HepG2 (cell line): ENCODE measurements around the gene IQCH. TPM values are rescaled to one million over a fixed set of nuclear protein-coding genes. Genes with fewer than 3 reads are reported as not detected.

ENCODE experiments used
- ATAC-seq: fragments of 200-7000 bp; cut with Tn5 transposase; 3 replicates; pipeline ENCODE4 v1.9.1; 2020; ENCODE audit warnings: mild to moderate bottlenecking, moderate library complexity
- BruUV-seq: library from RNA; stranded (reverse); fragments of 400-500 nt; replicated peaks from 2 replicates; lab custom pipeline; 2021; lab: Mats Ljungman, UMichigan
- CTCF ChIA-PET: fragments of 300-600 bp; formaldehyde crosslinking; extraction: SDS; loops from one replicate; lab custom pipeline; 2021; ENCODE audit warnings: low total read pairs, inconsistent platforms, low intra/inter-chr PET ratio; lab: Yijun Ruan, JAX
- POLR2A ChIA-PET: fragments of 350-600 bp; sonication (Branson Sonifier 250); formaldehyde crosslinking; loops from one replicate; lab custom pipeline; 2020; ENCODE audit warnings: antibody characterized with exemption, inconsistent platforms; lab: Yijun Ruan, JAX
- DNase-seq: peaks from one replicate; pipeline ENCODE4 v3.0.0-alpha.2; 2015; ENCODE audit warnings: low spot score
- FAIRE-seq: peaks from 3 replicates; lab custom pipeline; 2011; peaks lifted over from hg19 to GRCh38; lab: Jason Lieb, UNC
- H2AFZ ChIP-seq: one replicate; pipeline ENCODE4 v1.6.1; 2011; ENCODE audit warnings: low read length, inconsistent platforms
- H3K27ac ChIP-seq: fragments of 300-600 bp; 3 replicates; pipeline ENCODE4 v1.8.0; 2011; ENCODE audit warnings: mixed run types, mild to moderate bottlenecking, mixed read lengths, low read length, inconsistent platforms; ENCODE audit not compliant: insufficient read depth; ENCODE audit errors: extremely low read length
- H3K27me3 ChIP-seq, 2 experiments: fragments of 200-600 bp in 1 of 2; 2 replicates in 1 of 2; 3 replicates in 1 of 2; pipeline versions ENCODE4 v1.6.0 to v1.8.0; 2011; ENCODE audit warnings: low read length in 2 of 2, mild to moderate bottlenecking in 2 of 2, moderate library complexity in 2 of 2, inconsistent platforms in 1 of 2; ENCODE audit not compliant: insufficient read depth in 2 of 2, control insufficient read depth in 1 of 2
- H3K36me3 ChIP-seq, 2 experiments: fragments of 200-600 bp in 1 of 2; replicated peaks in 1 of 2; 2 replicates in 1 of 2; 3 replicates in 1 of 2; pipeline versions ENCODE4 v1.5.1 to v1.8.0; 2011; ENCODE audit warnings: low read length in 2 of 2, inconsistent platforms in 1 of 2; ENCODE audit not compliant: insufficient read depth in 2 of 2, control insufficient read depth in 1 of 2
- H3K4me1 ChIP-seq: 2 replicates; pipeline ENCODE4 v1.5.1; 2012; ENCODE audit warnings: low read length, inconsistent platforms; ENCODE audit not compliant: insufficient read depth
- H3K4me2 ChIP-seq: 2 replicates; pipeline ENCODE4 v1.6.0; 2011; ENCODE audit warnings: low read depth, low read length, inconsistent platforms
- H3K4me3 ChIP-seq, 3 experiments: fragments of 200-600 bp in 1 of 3; sonication (generic), shearing (Covaris generic) in 1 of 3; replicated peaks in 1 of 3; 2 replicates each; pipeline ENCODE4 v1.5.1; 2011 to 2016; ENCODE audit warnings: low read length in 3 of 3, inconsistent platforms in 2 of 3, low read depth in 2 of 3, mild to moderate bottlenecking in 2 of 3, control low read depth in 1 of 3, mixed read lengths in 1 of 3; ENCODE audit not compliant: insufficient read depth in 1 of 3
- H3K79me2 ChIP-seq: one replicate; pipeline ENCODE4 v1.6.1; 2011; ENCODE audit warnings: low read length, inconsistent platforms; ENCODE audit not compliant: insufficient read depth
- H3K9ac ChIP-seq: 2 replicates; pipeline ENCODE4 v1.6.0; 2011; ENCODE audit warnings: mild to moderate bottlenecking, low read depth, low read length, inconsistent platforms; ENCODE audit not compliant: insufficient read depth
- H3K9me3 ChIP-seq: 2 replicates; pipeline ENCODE4 v1.5.1; 2012; ENCODE audit warnings: mild to moderate bottlenecking, low read length
- H4K20me1 ChIP-seq: 2 replicates; pipeline ENCODE4 v1.6.0; 2011; ENCODE audit warnings: inconsistent platforms, mild to moderate bottlenecking, low read length, moderate library complexity; ENCODE audit not compliant: insufficient read depth
- HOMEZ ChIP-seq: IDR thresholded peaks from 2 replicates; pipeline ENCODE4 v1.6.1; 2016; ENCODE audit warnings: low read depth
- SAP130 ChIP-seq: IDR thresholded peaks from 2 replicates; pipeline ENCODE4 v1.6.1; 2016; ENCODE audit warnings: low read depth
- SMAD9 ChIP-seq: sonication (generic); formaldehyde crosslinking; IDR thresholded peaks from 2 replicates; pipeline ENCODE4 v1.5.1; 2020; ENCODE audit warnings: mild to moderate bottlenecking, missing genetic modification reagents
- TOPORS ChIP-seq: sonication (generic); formaldehyde crosslinking; IDR thresholded peaks from 2 replicates; pipeline ENCODE4 v1.8.0; 2023; ENCODE audit warnings: mild to moderate bottlenecking, missing genetic modification reagents
- TSC22D2 ChIP-seq: sonication (generic); formaldehyde crosslinking; IDR thresholded peaks from 2 replicates; pipeline ENCODE4 v1.5.1; 2020; ENCODE audit warnings: missing genetic modification reagents, mild to moderate bottlenecking, borderline replicate concordance
- YY1 ChIP-seq: IDR thresholded peaks from 2 replicates; pipeline ENCODE4 v1.6.1; 2011; ENCODE audit warnings: low read length, low read depth, moderate library complexity, mild to moderate bottlenecking; ENCODE audit not compliant: insufficient read depth, insufficient replicate concordance
- ZNF589 ChIP-seq: sonication (generic); formaldehyde crosslinking; conservative IDR thresholded peaks from 2 replicates; pipeline ENCODE4 v1.8.0; 2022; ENCODE audit warnings: mild to moderate bottlenecking, moderate library complexity, missing genetic modification reagents
- WGBS: methylation state at CpG from one replicate; pipeline ENCODE4 v1.1.6; 2017; ENCODE audit warnings: low lambda C conversion rate; 5-methylcytosine and 5-hydroxymethylcytosine counted together
- in situ Hi-C: cut with HindIII; loops from 2 replicates; pipeline ENCODE4 v1.10.0; 2017; ENCODE audit warnings: low pct_unique_long_range_greater_than_20kb; ENCODE audit not compliant: extremely low pct_ligation_motif_present
- intact Hi-C: fragments of 100-400 bp; cut with micrococcal nuclease; formaldehyde crosslinking; loops from one replicate; pipeline ENCODE4 v1.10.0; 2022; ENCODE audit not compliant: unreplicated experiment
- polyA plus RNA-seq, 8 experiments: library from polyadenylated mRNA; depleted of rRNA in 3 of 8; stranded (reverse) in 7 of 8; unstranded in 1 of 8; fragments of >200 nt; fragmentation: Illumina TruSeq in 4 of 8; extraction: Trizol in 4 of 8; gene quantifications; 2 replicates each; pipeline versions ENCODE4 v1.2.1 to v1.2.3, GENCODE V29; 2011 to 2016; ENCODE audit warnings: low read depth in 4 of 8, missing spikeins in 1 of 8, mixed read lengths in 1 of 8; ENCODE audit not compliant: insufficient read depth in 1 of 8
- total RNA-seq, 5 experiments: library from RNA; depleted of rRNA; stranded (reverse); fragments of >200 nt; fragmentation: Illumina TruSeq; extraction: Trizol; gene quantifications; 2 replicates each; pipeline ENCODE4 v1.2.3, GENCODE V29; 2016; ENCODE audit warnings: low read depth in 1 of 5
- TF ChIP-seq, protein P1 (sequence below): sonication (generic); formaldehyde crosslinking; conservative IDR thresholded peaks from 2 replicates; pipeline ENCODE4 v1.8.0; 2022; ENCODE audit warnings: low read depth, missing genetic modification reagents
- TF ChIP-seq, protein P2 (sequence below): sonication (generic); formaldehyde crosslinking; IDR thresholded peaks from 2 replicates; pipeline ENCODE4 v1.4.0; 2020; ENCODE audit warnings: missing genetic modification reagents, low read depth, mild to moderate bottlenecking, borderline replicate concordance
- TF ChIP-seq, protein P3 (sequence below): sonication (generic); formaldehyde crosslinking; IDR thresholded peaks from 2 replicates; pipeline ENCODE4 v1.8.0; 2022; ENCODE audit warnings: mild to moderate bottlenecking, missing genetic modification reagents, borderline replicate concordance
- TF ChIP-seq, protein P4 (sequence below): sonication (generic); formaldehyde crosslinking; conservative IDR thresholded peaks from 2 replicates; pipeline ENCODE4 v1.8.0; 2022; ENCODE audit warnings: missing genetic modification reagents

The IQCH gene
- total and polyA plus RNA-seq, 2 of the 13 experiments (the other 11 are each of a cell fraction or from before 2014, with no cell fraction given) = 0.16 to 0.55 TPM

GRCh38 chr15:67548236-67548852, 293.8 kb downstream of the IQCH start:
- Histone ChIP-seq H3K79me2 (no peaks in the 10 kb centered on the region), H3K4me2 (no peak overlapping the region), H3K36me3 (peaks cover 2 to 12% of the 10 kb centered on the region in 2 experiments; a peak in 4 of 5 replicates), H3K4me1 (peaks cover 24% of the 10 kb centered on the region), H3K9me3 (no peaks in the 10 kb centered on the region), H4K20me1 (no peaks in the 10 kb centered on the region), H3K9ac (no peak overlapping the region), H3K4me3 (no peak overlapping the region), H3K27me3 (no peaks in the 10 kb centered on the region), H2AFZ (no peak overlapping the region), H3K27ac (no peak overlapping the region)
- FAIRE-seq (no peak), ATAC-seq (no peak), DNase-seq (no peak)
- intact Hi-C loops (no loop called here), in situ Hi-C loops (no loop called here)
- no TSS peak for BruUV-seq
- WGBS = 89% methylated on average over 2 of the region's 2 CpGs
- ChIA-PET CTCF (no interaction called here), POLR2A (no interaction called here)
- no peak for TF ChIP-seq TSC22D2 (CRISPR knock-in tag)
- TF ChIP-seq YY1 = no peak
- TF ChIP-seq, protein P1, sequence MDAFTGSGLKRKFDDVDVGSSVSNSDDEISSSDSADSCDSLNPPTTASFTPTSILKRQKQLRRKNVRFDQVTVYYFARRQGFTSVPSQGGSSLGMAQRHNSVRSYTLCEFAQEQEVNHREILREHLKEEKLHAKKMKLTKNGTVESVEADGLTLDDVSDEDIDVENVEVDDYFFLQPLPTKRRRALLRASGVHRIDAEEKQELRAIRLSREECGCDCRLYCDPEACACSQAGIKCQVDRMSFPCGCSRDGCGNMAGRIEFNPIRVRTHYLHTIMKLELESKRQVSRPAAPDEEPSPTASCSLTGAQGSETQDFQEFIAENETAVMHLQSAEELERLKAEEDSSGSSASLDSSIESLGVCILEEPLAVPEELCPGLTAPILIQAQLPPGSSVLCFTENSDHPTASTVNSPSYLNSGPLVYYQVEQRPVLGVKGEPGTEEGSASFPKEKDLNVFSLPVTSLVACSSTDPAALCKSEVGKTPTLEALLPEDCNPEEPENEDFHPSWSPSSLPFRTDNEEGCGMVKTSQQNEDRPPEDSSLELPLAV (CRISPR knock-in tag) = no peak
- TF ChIP-seq, protein P2, sequence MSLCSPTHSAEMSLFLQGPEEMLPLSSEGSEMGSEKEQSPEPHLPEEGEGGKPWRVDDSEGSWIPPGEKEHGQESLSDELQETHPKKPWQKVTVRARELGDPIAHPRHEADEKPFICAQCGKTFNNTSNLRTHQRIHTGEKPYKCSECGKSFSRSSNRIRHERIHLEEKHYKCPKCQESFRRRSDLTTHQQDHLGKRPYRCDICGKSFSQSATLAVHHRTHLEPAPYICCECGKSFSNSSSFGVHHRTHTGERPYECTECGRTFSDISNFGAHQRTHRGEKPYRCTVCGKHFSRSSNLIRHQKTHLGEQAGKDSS (CRISPR knock-in tag) = no peak
- no peak for TF ChIP-seq HOMEZ (CRISPR knock-in tag)
- TF ChIP-seq SMAD9 = no peak
- TF ChIP-seq TOPORS (CRISPR knock-in tag) = no peak
- TF ChIP-seq, protein P3, sequence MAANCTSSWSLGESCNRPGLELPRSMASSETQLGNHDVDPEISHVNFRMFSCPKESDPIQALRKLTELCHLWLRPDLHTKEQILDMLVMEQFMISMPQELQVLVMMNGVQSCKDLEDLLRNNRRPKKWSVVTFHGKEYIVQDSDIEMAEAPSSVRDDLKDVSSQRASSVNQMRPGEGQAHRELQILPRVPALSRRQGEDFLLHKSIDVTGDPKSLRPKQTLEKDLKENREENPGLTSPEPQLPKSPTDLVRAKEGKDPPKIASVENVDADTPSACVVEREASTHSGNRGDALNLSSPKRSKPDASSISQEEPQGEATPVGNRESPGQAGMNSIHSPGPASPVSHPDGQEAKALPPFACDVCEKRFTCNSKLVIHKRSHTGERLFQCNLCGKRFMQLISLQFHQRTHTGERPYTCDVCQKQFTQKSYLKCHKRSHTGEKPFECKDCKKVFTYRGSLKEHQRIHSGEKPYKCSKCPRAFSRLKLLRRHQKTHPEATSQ = no peak
- TF ChIP-seq, protein P4, sequence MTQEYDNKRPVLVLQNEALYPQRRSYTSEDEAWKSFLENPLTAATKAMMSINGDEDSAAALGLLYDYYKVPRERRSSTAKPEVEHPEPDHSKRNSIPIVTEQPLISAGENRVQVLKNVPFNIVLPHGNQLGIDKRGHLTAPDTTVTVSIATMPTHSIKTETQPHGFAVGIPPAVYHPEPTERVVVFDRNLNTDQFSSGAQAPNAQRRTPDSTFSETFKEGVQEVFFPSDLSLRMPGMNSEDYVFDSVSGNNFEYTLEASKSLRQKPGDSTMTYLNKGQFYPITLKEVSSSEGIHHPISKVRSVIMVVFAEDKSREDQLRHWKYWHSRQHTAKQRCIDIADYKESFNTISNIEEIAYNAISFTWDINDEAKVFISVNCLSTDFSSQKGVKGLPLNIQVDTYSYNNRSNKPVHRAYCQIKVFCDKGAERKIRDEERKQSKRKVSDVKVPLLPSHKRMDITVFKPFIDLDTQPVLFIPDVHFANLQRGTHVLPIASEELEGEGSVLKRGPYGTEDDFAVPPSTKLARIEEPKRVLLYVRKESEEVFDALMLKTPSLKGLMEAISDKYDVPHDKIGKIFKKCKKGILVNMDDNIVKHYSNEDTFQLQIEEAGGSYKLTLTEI = no peak
- no peak for TF ChIP-seq SAP130
- TF ChIP-seq ZNF589 (CRISPR knock-in tag) = no peak
